Neuronal stem cell (in vitro differentiated cells): Measurements from ENCODE around the gene LRPAP1.

ENCODE experiments used
- DNase-seq: peaks from one replicate; pipeline ENCODE4 v3.0.0-alpha.2; 2013; ENCODE audit warnings: low spot score
- H2AFZ ChIP-seq: one replicate; pipeline ENCODE4 v1.6.1; 2013; ENCODE audit warnings: mild to moderate bottlenecking, low read length, inconsistent platforms
- H2AK5ac ChIP-seq: 2 replicates; pipeline ENCODE4 v1.6.1; 2013; ENCODE audit warnings: low read depth, mild to moderate bottlenecking, inconsistent platforms, low read length, moderate library complexity, mixed read lengths
- H2BK120ac ChIP-seq: 2 replicates; pipeline ENCODE4 v1.6.1; 2013; ENCODE audit warnings: low read depth, mild to moderate bottlenecking, inconsistent platforms, low read length, moderate library complexity, mixed read lengths
- H2BK12ac ChIP-seq: one replicate; pipeline ENCODE4 v1.6.1; 2013; ENCODE audit warnings: low read length, inconsistent platforms
- H2BK15ac ChIP-seq: 2 replicates; pipeline ENCODE4 v1.6.1; 2013; ENCODE audit warnings: mild to moderate bottlenecking, low read length, inconsistent platforms, mixed read lengths
- H2BK5ac ChIP-seq: one replicate; pipeline ENCODE4 v1.6.1; 2013; ENCODE audit warnings: inconsistent platforms, mild to moderate bottlenecking, low read length, moderate library complexity
- H3K14ac ChIP-seq: one replicate; pipeline ENCODE4 v1.6.1; 2013; ENCODE audit warnings: low read length, inconsistent platforms
- H3K18ac ChIP-seq: 2 replicates; pipeline ENCODE4 v1.6.1; 2013; ENCODE audit warnings: low read length, inconsistent platforms
- H3K23ac ChIP-seq: 2 replicates; pipeline ENCODE4 v1.6.1; 2013; ENCODE audit warnings: low read depth, mild to moderate bottlenecking, mixed read lengths, low read length, inconsistent platforms; ENCODE audit not compliant: poor library complexity
- H3K27ac ChIP-seq: replicated peaks from 3 replicates; pipeline ENCODE4 v1.5.1; 2013; ENCODE audit warnings: low read length, inconsistent platforms
- H3K27me3 ChIP-seq, 3 experiments: 2 replicates each; pipeline ENCODE4 v1.6.1; 2013; ENCODE audit warnings: low read length in 3 of 3, mild to moderate bottlenecking in 2 of 3, inconsistent platforms in 1 of 3, low read depth in 1 of 3, mixed read lengths in 1 of 3, moderate library complexity in 1 of 3; ENCODE audit not compliant: control insufficient read depth in 3 of 3, insufficient read depth in 3 of 3
- H3K36me3 ChIP-seq, 2 donors: replicated peaks in 1 of 2; 2 replicates each; pipeline ENCODE4 v1.6.1; 2013; ENCODE audit warnings: low read length in 2 of 2; ENCODE audit not compliant: control insufficient read depth in 2 of 2, insufficient read depth in 2 of 2
- H3K4ac ChIP-seq: 2 replicates; pipeline ENCODE4 v1.6.1; 2013; ENCODE audit warnings: inconsistent platforms, mild to moderate bottlenecking, low read length, moderate library complexity
- H3K4me1 ChIP-seq, 2 donors: 1 replicate in 1 of 2; 2 replicates in 1 of 2; pipeline ENCODE4 v1.6.1; 2013; ENCODE audit warnings: low read length in 2 of 2, low read depth in 1 of 2; ENCODE audit not compliant: control insufficient read depth in 2 of 2, insufficient read depth in 1 of 2
- H3K4me2 ChIP-seq: one replicate; pipeline ENCODE4 v1.6.1; 2013; ENCODE audit warnings: mild to moderate bottlenecking, low read length, inconsistent platforms; ENCODE audit not compliant: insufficient read depth, poor library complexity, severe bottlenecking
- H3K4me3 ChIP-seq, 2 donors: 2 replicates each; pipeline ENCODE4 v1.5.1; 2013; ENCODE audit warnings: low read length in 2 of 2, mild to moderate bottlenecking in 2 of 2, inconsistent platforms in 1 of 2, moderate library complexity in 1 of 2
- H3K79me1 ChIP-seq: one replicate; pipeline ENCODE4 v1.6.1; 2013; ENCODE audit warnings: low read depth, mild to moderate bottlenecking, inconsistent platforms, low read length, moderate library complexity
- H3K9ac ChIP-seq: one replicate; pipeline ENCODE4 v1.6.1; 2013; ENCODE audit warnings: mild to moderate bottlenecking, low read depth, low read length, inconsistent platforms; ENCODE audit not compliant: poor library complexity
- H3K9me3 ChIP-seq, 2 donors: replicated peaks in 1 of 2; 2 replicates each; pipeline versions ENCODE3 to v1.6.1; 2013; ENCODE audit warnings: low read length in 2 of 2, mild to moderate bottlenecking in 2 of 2, inconsistent platforms in 1 of 2, low read depth in 1 of 2, mixed read lengths in 1 of 2, moderate library complexity in 1 of 2; ENCODE audit not compliant: control insufficient read depth in 2 of 2, insufficient read depth in 1 of 2
- H4K8ac ChIP-seq: one replicate; pipeline ENCODE4 v1.6.1; 2013; ENCODE audit warnings: low read depth, mild to moderate bottlenecking, inconsistent platforms, low read length, moderate library complexity
- H4K91ac ChIP-seq: one replicate; pipeline ENCODE4 v1.6.1; 2013; ENCODE audit warnings: low read length, low read depth, mild to moderate bottlenecking, inconsistent platforms; ENCODE audit not compliant: poor library complexity
- WGBS, 2 donors: extraction: QIAGEN DNeasy Blood & Tissue Kit; methylation state at CpG; one replicate each; pipeline ENCODE4 v1.1.7; 2013; ENCODE audit warnings: missing lambda C conversion rate in 2 of 2, mixed read lengths in 1 of 2; ENCODE audit not compliant: insufficient read length in 2 of 2, insufficient replicate concordance in 1 of 2; ENCODE audit errors: extremely low coverage in 2 of 2; 5-methylcytosine and 5-hydroxymethylcytosine counted together

The LRPAP1 gene

GRCh38 chr4:3470244-3471097, 61.8 kb downstream of the LRPAP1 start:
- H3K4me2 ChIP-seq, result no peak overlapping the region
- H2BK15ac ChIP-seq, result no peak overlapping the region

DNA sequence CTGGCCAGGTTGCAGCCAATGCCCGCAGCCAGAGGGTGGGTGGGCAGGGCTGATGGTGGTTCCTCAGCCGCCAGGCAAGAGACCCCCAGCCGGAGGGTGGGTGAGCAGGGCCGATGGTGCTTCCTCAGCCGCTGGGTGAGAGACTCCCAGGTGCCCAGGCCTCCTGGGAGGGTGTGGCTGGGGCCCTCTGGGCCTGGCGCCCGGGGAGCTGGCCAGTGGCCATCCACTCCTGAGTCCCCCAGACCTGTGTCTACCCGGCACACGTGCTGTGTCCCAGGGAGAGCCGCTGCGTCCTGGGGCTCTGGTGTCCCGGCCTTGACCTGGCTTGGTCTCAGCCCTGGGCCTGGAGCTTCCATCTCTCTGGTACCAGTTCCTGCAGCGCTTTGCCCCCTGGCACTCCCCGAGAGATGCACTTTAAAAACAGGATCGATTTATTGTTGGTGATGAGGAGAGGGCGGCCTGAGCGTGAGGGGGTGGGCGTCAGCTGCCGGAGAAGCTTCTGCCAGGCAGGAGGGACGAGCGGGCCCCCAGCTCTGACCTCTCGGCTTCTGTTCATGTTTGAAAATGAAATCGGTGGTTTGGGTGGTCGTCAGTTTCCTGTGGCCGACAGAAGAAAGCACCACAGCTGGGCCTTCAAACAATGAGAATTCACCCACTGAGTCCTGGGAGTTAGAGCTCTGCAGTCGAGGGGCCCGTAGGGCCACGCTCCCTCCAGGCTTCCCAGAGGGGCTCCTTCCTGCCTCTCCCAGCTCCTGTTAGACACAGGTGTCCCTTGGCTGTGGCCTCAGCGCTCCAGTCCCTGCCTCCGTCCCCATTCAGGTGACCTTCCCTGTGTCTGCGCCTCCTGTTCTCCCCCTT, 62.6 kb downstream of the LRPAP1 start:
- Histone ChIP-seq H3K4ac (no peak overlapping the region), H3K4me3 (no peak overlapping the region), H3K18ac (peak overlapping the region; percentile 87), H3K23ac (no peak overlapping the region), H2AFZ (peak overlapping the region; percentile 74), H3K79me1 (peaks cover 8% of the 10 kb centered on the region), H3K36me3 (peaks cover 0 to 3% of the 10 kb centered on the region in 2 donors), H4K91ac (no peak overlapping the region), H2BK120ac (no peak overlapping the region), H3K9me3 (peaks cover 6 to 9% of the 10 kb centered on the region in 2 donors), H3K27ac (no peak overlapping the region), H2BK15ac (no peak overlapping the region), H3K4me1 (peaks cover 10 to 46% of the 10 kb centered on the region in 2 donors), H3K14ac (no peak overlapping the region), H3K27me3 (peaks cover 0 to 13% (median 8%) of the 10 kb centered on the region in 3 experiments), H2BK12ac (peak overlapping the region; percentile 65), H2BK5ac (peak overlapping the region; percentile 48), H4K8ac (no peak overlapping the region), H3K4me2 (no peak overlapping the region), H3K9ac (peak overlapping the region; percentile 87), H2AK5ac (peak overlapping the region; percentile 54)
- no CpG with 5 or more reads among the region's 31 CpGs for WGBS, 2 donors
- no peak for DNase-seq

More at GRCh38 chr4:3470244-3471097, 61.8 kb downstream of the LRPAP1 start:
- H3K4me3 ChIP-seq, result peak overlapping the region in 1 of 2 donors; percentile 22
- peaks cover 10 to 38% of the 10 kb centered on the region in 2 donors for H3K4me1 ChIP-seq
- H3K18ac ChIP-seq, result no peak overlapping the region
- no peak overlapping the region for H4K8ac ChIP-seq
- no peak overlapping the region for H2BK5ac ChIP-seq
- H2BK120ac ChIP-seq, result no peak overlapping the region
- H3K23ac ChIP-seq, result peak overlapping the region; percentile 75
- peaks cover 8% of the 10 kb centered on the region for H3K79me1 ChIP-seq
- H2AK5ac ChIP-seq, result no peak overlapping the region
- peaks cover 0 to 8% (median 5%) of the 10 kb centered on the region in 3 experiments for H3K27me3 ChIP-seq
- no peak overlapping the region for H3K27ac ChIP-seq
- no peak overlapping the region for H3K9ac ChIP-seq
- peaks cover 0 to 3% of the 10 kb centered on the region in 2 donors for H3K36me3 ChIP-seq
- H2AFZ ChIP-seq, result peak overlapping the region; percentile 74
- no peak overlapping the region for H3K14ac ChIP-seq
- no peak overlapping the region for H3K4ac ChIP-seq
- DNase-seq, result no peak
- no CpG with 5 or more reads among the region's 25 CpGs for WGBS, 2 donors
- peaks cover 6 to 9% of the 10 kb centered on the region in 2 donors for H3K9me3 ChIP-seq
- peak overlapping the region; percentile 65 for H2BK12ac ChIP-seq
- H4K91ac ChIP-seq, result no peak overlapping the region

DNA sequence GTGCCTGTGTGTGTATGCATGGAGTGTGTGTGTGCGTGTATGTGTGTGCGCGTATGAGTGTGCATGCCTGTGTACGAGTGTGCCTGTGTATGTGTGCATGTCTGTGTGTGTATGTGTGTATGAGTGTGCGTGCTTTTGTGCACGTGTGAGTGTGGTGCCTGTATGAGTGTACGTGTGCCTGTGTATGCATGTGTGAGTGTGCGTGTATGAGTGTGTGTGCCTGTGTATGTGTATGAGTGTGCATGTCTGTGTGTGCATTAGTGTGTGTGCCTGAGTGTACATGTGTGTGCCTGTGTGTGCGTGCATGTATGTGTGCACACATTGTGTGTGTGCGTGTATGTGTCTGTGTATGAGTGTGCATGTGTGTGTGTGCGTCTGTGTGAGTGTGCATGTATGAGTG, 63.4 kb downstream of the LRPAP1 start:
- H2BK5ac ChIP-seq, result peak overlapping the region; percentile 48
- no peak overlapping the region for H3K4ac ChIP-seq
- no peak overlapping the region for H2AFZ ChIP-seq
- peaks cover 0 to 21% (median 14%) of the 10 kb centered on the region in 3 experiments for H3K27me3 ChIP-seq
- no peak overlapping the region for H3K27ac ChIP-seq
- H3K9me3 ChIP-seq, result peaks cover 6 to 9% of the 10 kb centered on the region in 2 donors
- no CpG with 5 or more reads among the region's 11 CpGs for WGBS, 2 donors
- H3K4me2 ChIP-seq, result no peak overlapping the region
- DNase-seq, result no peak
- H3K14ac ChIP-seq, result peak overlapping the region; percentile 98
- no peak overlapping the region for H2BK120ac ChIP-seq
- H2BK12ac ChIP-seq, result peak overlapping the region; percentile 73
- H2BK15ac ChIP-seq, result peak overlapping the region; percentile 63
- H3K79me1 ChIP-seq, result peaks cover 8% of the 10 kb centered on the region
- H2AK5ac ChIP-seq, result peak overlapping the region; percentile 54
- peak overlapping the region in 1 of 2 donors; percentile 23 for H3K4me3 ChIP-seq
- peak overlapping the region; percentile 99 for H4K8ac ChIP-seq
- H3K9ac ChIP-seq, result peak overlapping the region; percentile 87
- peak overlapping the region; percentile 20 for H3K18ac ChIP-seq
- H4K91ac ChIP-seq, result peak overlapping the region; percentile 19
- peak overlapping the region; percentile 98 for H3K23ac ChIP-seq
- peaks cover 10 to 53% of the 10 kb centered on the region in 2 donors for H3K4me1 ChIP-seq
- H3K36me3 ChIP-seq, result peaks cover 0 to 3% of the 10 kb centered on the region in 2 donors
